T-helper 1 cell (primary cell): Measurements from ENCODE around the gene SLC8A1.

Source experiments
- DNase-seq, 5 donors: peaks; one replicate each; pipeline ENCODE4 v3.0.0-alpha.2; 2012 to 2020

Gene SLC8A1

DNA sequence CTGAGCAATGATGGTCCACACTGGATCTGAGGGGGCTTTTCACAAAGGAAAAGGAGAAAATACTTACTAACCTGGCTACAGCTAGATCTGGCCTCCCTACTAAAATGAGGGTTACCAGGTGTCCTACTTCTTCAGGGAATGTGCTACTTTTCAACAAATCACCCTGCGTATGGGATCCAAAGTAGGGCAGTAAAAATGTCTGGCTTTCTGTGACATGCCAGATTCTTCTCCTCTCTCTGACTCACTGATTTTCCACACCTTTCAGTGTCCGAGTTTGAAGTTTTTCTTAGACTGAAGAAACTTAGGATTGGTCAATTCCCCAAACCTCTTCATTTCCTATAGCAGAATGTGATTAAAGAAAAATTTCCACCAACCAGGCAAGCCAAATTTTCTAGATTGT lies 71.2 kb downstream of the SLC8A1 start:
- DNase-seq, result no peak

GRCh38 chr2:40380041-40380440 lies 71.8 kb downstream of the SLC8A1 start:
- DNase-seq, result no peak

DNA sequence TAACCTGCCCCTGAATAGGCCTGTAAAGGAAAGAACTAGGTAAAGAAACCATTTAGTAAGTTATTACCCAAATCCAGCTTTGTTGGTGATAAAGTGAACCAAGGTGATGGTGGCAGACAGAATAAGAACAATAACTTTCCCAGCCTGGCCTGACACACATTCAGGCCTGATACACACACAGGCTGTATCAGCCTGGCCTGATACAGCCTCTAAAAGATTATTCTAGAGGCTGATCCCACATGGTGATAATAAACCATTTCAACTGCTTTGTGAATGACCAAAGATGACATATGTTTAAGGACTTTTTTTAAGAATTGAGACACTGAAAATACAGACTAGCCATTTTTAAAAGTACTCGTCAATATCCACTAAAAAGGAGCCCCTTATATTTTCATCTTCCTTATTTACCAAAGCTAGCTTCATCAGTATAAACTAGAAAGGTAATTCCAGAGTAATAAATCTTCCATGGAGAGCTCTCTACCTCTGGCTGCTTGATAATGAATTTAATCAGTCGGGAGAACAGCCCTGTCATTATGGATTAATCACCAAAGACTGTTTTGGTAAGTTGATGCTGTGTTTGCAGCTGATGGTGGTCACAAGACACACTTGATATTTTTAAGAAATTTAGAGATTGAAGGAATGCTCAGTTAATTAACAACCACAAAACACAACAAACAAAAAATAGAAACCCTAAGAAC lies 77.2 kb downstream of the SLC8A1 start:
- no peak for DNase-seq

DNA sequence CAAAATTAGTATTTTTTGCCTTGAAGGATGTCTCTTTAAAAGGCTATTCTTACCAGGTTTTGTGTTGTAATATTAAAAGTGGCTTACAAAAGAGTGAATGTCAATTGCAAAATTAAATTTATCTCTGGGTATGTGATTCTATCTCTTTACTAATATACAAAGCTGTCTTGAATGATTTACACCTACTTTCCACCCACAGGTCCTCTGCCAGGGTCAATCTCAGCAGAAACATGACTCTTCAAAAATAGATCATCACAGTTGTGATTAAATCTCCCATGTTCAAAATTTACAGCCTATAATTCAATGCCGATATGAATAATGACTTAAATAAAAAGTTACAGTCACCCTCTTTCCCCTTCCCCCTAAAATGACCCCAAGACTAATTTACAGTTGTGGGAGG lies 78.8 kb downstream of the SLC8A1 start:
- no peak for DNase-seq

DNA sequence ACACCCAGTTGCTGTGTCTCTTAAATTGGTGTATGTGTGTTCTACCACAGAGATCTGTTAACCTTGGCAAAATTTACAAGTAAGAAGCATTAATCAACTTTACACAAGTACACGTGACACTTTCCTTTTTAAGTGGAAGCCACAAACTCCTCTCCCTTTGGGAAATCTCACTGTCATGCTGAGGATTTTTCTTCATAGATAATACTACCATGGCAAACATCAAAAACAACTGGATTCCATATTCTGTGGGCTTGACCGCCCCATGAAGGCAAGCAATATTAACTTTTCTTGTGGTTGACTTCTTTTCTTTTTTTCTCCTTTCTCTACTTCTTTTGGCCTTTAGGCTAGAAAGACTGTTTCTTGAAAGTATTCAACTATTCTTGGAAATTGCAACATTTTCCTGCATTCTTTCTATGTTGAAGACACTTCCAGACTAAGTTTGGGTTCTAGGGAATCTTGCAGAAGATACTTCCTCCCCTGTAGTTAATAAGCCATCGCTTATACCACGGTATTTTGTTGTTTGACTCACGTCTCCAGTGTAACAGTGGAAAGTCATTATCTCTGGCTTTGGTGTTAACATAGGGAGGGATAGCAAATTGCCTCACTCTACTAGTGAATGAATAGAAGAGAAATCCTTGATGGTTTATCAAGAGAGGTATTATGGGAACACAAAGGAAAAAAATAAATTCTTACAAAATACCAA lies 79.5 kb downstream of the SLC8A1 start:
- no peak for DNase-seq

DNA sequence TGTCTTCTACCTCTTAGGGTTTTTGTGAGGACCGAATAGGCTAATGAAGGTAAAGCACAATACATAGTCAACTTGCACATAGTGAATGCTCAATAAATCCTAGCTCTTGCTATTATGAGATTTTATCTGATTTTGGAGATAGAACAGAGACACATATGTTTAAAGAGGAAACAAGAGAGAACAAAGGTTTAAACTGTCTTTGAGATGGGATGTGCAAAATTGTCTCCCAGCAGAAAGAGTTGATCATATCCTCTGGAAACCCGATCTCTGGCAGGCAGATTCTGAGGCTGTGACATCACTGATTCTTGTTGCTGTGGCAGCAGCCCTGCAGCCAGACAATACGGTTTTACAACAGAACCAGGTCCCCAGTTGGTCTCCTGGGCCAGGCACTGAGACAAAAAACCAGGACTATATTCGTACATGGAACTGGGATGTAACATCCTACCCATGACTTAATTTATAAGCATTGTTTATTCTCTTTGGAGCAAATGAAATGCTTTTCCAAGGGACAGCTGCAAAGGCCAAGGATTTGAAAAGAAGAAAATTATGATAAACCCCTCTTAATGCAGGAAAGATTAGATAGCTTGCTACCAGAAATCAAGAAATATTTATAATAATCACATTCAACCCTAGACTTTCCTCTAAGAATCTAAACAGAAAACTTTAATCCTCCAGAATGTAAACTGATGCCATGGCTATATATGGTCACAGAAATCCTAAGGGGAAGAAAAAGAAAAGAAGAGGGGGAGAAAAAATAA lies 80.2 kb downstream of the SLC8A1 start:
- DNase-seq, result no peak

DNA sequence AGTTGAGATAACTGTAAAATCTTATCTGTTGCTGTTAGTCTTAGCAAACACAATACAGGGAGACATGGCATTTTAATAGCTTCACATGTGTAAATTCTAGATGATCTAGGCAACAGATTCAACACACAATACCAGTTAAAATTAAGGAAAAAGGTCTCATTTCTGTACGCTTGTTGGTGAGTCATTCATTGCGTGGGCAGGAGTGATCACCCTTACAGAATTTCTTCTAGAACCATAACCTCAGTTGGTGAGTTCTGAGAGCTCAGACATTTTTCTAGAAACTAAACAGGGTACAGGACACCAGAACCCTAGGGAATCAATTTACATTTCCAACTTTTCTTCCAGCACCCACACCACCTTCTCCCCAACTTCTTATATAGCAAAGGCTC lies 81.9 kb downstream of the SLC8A1 start:
- DNase-seq, result no peak

- no peak for DNase-seq
Observed at GRCh38 chr2:40369267-40370006, 82.5 kb downstream of the SLC8A1 start.

GRCh38 chr2:40367652-40368051 lies 84.2 kb downstream of the SLC8A1 start:
- DNase-seq, result no peak

DNA sequence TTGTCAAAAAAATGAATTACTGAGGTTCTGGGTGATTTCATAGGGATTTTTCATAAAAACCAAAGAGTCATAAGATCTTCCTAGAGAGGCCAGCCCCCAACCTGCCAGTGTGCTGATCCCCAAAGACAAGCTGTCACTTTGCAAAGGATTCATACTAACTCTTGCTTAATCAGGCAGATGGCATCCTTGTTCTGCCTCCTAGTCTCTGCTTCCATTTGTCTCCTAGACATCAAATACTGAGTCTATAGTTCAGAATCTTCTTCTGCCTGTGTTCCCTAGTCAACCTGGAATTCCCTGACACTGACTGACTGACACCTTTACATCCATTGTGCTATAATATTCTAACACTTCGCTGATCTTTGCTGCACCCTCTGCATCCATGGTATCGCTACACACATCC lies 84.9 kb downstream of the SLC8A1 start:
- no peak for DNase-seq

DNA sequence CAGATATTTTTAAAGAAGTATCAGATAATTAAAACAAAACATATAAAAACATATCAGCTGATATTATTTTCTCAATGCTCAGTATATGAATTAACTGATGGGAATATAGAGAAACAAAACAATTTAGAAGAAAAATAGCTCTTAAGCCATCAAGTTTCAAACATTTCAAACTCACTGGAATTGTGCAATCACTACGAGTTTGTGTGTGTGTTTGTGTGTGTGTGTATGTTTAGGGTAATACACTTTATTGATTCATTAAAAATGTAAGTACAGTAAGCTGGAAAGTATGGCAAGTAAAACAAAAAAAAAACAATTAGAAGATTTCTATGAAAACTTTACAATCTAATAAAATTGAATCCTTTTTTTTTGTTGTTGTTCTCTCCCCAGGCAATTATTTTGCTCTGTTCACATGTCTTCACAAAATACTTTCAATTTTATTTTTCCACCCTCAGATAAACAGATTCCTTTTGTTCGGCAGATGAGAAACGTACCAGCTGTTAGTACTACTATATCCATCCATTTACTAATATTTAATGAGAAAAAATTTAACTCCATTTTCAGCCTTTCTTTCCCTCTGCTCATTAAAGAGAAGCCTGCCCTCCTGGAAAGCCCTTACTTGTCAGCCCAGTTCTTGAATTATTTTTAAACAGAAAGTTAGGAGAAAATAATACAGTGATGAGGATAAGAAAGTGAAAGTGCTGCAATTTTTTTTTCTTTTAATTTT lies 87.6 kb downstream of the SLC8A1 start:
- DNase-seq, result no peak

- no peak for DNase-seq
Observed at GRCh38 chr2:40363631-40364030, 88.3 kb downstream of the SLC8A1 start.

DNA sequence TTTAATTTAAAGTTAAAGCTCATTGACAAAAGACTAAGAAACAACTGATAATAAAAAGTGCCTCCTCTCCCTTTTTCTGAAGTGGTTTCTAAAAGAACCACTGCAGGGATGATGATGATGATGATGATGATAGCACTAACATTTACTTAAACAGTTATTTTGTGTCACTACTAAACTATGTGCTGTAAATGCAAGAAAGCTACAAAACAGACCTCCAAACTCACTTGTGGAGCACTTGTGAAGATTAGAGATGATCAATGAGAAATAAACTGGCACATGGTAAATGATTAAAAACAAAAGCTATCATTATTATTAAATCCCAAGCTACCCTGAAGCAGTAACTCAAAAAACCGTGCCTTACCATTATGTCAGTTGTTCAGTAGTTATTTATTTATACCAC lies 88.7 kb downstream of the SLC8A1 start:
- DNase-seq, result no peak

DNA sequence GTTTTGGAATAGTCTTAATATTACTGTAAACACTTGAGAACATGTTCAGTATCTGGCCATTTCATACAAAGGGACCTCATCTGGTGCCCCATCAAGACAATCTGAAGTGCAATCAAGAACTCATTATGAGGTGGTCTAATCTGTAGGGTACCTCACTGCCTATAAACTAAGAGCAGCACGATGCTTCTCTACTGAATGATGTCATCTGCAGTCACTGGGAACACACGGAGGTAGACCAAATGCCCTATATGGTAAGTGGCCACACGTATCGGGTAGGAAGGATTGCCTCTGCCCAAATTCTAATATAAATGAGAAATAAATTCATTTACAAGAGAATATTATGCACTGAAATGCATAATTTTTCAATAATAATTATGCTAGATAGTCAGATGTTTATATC lies 90.4 kb downstream of the SLC8A1 start:
- no peak for DNase-seq

DNA sequence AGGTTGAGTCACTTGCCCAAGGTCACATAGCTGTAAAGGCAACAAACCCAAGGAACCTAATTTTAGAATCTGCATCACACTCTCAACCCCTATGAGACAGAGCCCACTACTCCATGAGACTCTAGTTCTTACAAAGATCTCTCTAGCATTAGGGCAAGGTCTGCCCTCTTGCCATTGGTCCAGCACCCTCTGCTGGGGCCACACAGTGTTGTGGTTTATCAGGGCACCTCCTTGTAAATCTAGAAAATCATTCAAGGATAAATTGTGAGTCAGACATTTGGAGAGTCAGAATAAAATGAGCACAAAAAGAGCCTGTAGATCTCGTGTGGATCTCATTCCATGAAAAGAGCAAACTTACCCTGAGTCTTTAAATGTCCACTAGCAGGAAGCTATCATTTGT lies 91.2 kb downstream of the SLC8A1 start:
- no peak for DNase-seq

DNA sequence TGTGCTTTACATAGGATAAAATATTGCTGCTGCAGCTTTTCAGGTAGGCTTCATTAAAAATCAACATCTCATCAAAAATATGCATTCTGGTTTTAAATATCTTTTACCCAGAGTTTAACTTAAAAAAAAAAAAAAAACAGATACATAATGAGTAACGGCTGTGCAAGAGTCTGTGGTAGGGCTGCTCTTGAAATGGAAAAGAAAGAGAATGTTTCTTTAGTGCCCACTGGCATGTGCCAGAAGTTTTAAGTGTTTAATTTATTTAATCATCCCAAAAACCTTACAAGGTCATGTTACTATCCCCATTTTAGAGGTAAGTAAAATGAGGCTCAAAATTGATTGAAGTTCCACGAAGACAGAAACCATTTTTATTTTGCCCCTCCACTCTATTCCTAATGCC lies 92.1 kb downstream of the SLC8A1 start:
- DNase-seq, result no peak

DNA sequence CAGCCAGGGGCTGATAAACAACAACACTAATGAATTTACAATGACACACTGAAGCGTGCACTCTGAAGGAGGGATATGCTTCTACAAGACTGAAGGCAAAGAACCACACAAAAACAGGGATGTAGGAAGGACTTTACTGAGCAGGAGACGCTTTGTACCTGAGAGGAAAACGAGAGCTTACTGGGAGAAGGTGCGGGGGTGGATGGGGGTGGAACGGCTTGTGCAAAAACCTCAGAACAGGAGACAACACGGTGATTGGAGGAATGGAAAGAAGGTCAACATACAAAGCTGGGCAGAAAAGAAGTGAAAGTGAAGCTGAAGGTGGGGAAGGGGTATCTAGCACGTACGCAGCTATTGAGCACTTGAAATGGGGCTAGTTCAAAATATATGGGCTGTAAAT lies 93.1 kb downstream of the SLC8A1 start:
- no peak for DNase-seq

GRCh38 chr2:40357667-40358066 lies 94.2 kb downstream of the SLC8A1 start:
- DNase-seq, result no peak

- no peak for DNase-seq
Observed at GRCh38 chr2:40355451-40355850, 96.4 kb downstream of the SLC8A1 start.

GRCh38 chr2:40353231-40353630 lies 98.7 kb downstream of the SLC8A1 start:
- DNase-seq, result no peak

DNA sequence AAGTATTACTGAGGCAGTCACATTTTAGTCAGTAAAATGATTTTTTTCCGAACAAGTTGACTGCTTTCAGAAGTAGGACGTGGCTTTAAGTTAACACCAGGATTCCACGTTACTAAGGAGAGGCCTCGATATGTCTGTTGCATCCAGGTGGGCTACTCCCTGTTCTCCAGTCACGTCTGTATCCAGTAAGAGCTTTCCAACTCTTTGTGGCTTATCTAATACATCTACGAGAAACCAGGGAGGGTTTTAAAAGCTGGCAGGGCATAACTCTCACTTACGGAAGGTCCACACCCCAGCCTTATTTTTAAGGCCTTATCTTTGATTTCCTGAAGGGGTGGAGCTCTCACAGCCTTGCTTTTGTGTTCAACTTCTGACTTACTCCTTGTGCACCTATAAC lies 99.2 kb downstream of the SLC8A1 start:
- DNase-seq, result no peak

- DNase-seq, result no peak
Observed at GRCh38 chr2:40352041-40352702, 99.7 kb downstream of the SLC8A1 start.
